ENCODE measurements around the gene HTRA1. TPM values are rescaled to one million over a fixed set of nuclear protein-coding genes. Genes with fewer than 3 reads are reported as not detected.

The HTRA1 gene
- total RNA-seq, 4 donors from 2014 or later, result 71.0 to 113 (median 84.1) TPM

DNA sequence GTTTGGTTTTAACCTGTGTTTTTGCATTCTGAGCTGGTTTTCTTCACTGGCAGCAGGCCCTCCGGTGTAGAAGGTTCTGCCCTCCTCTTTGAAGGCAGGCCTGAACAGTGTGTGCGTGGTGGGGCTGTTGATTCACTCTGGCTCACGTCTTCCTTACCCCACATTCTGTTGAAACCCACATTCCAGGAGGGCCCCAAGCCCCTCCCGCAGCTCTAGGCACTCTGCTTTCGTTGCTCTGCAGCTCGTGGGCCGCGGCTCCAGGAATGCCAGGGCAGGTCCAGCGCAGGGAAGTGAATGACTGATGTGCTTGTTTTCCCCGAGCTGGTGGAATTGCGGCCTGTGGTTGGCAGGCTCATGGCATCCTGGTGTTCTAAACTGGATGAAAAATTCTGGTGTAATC lies 49.0 kb downstream of the HTRA1 start:
- intact Hi-C loops (cut with DNase I; ENCODE audit: low total_unique reads), result no loop called here
- DNase-seq (ENCODE audit: low spot score in 2 of 2), result no peak
- no peak overlapping the region for H3K4me3 ChIP-seq (ENCODE audit: low read depth, poor library complexity, severe bottlenecking)
- 64 to 70% methylated on average over 11 of the region's 11 CpGs for WGBS, 2 donors
- TF ChIP-seq POLR2A (IDR thresholded peaks at IDR 0.05), result no peak
- TF ChIP-seq, protein P1, sequence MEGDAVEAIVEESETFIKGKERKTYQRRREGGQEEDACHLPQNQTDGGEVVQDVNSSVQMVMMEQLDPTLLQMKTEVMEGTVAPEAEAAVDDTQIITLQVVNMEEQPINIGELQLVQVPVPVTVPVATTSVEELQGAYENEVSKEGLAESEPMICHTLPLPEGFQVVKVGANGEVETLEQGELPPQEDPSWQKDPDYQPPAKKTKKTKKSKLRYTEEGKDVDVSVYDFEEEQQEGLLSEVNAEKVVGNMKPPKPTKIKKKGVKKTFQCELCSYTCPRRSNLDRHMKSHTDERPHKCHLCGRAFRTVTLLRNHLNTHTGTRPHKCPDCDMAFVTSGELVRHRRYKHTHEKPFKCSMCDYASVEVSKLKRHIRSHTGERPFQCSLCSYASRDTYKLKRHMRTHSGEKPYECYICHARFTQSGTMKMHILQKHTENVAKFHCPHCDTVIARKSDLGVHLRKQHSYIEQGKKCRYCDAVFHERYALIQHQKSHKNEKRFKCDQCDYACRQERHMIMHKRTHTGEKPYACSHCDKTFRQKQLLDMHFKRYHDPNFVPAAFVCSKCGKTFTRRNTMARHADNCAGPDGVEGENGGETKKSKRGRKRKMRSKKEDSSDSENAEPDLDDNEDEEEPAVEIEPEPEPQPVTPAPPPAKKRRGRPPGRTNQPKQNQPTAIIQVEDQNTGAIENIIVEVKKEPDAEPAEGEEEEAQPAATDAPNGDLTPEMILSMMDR (IDR thresholded peaks at IDR 0.05), result no peak

DNA sequence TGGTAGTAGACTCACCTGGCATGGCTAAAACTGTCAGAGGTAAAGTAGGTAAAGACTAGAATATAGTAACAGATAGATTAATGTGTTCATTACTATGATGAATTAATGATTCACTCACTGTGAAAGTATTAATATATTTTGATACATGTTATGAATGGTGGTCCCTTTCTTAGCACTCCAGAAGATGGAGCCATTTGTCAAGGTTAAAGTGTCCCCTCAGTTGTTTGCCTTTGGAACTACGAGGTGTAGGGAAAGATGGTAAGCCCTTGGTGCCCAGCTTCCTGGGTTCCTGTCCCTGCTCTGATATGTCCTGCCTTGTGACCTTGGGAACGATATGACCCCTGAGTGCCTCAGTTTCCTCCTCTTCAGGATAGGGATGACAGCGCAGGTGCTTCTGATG lies 49.4 kb downstream of the HTRA1 start:
- no peak for TF ChIP-seq POLR2A (IDR thresholded peaks at IDR 0.05)
- TF ChIP-seq, protein P1 (IDR thresholded peaks at IDR 0.05), result no peak
- DNase-seq (ENCODE audit: low spot score in 2 of 2), result no peak
- WGBS, 2 donors, result 92 to 95% methylated on average over 3 of the region's 3 CpGs
- no peak overlapping the region for H3K4me3 ChIP-seq (ENCODE audit: low read depth, poor library complexity, severe bottlenecking)
- intact Hi-C loops (cut with DNase I; ENCODE audit: low total_unique reads), result no loop called here

DNA sequence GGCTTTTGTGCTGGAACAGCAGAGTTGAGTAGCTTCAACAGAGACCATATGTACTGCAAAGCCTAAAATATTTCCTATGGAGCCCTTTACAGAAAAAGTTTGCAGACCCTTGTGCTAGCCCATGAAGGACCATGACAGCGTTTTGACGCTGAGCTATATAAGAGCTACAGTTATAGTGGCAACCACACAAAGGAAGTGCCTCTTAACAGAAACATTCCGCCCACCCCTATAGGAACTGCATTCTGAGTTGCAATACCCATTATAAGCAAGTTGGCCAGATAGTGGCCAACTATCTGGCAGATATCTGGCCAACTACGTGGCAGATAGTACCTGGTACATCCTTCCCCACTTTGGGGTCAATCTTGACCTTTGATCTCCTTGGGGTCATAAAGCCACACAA lies 51.7 kb downstream of the HTRA1 start:
- no peak for DNase-seq (ENCODE audit: low spot score in 2 of 2)
- intact Hi-C loops (cut with DNase I; ENCODE audit: low total_unique reads), result no loop called here
- H3K4me3 ChIP-seq (ENCODE audit: low read depth, poor library complexity, severe bottlenecking), result no peak overlapping the region
- 91 to 98% methylated on average over 4 of the region's 4 CpGs for WGBS, 2 donors
- TF ChIP-seq POLR2A (IDR thresholded peaks at IDR 0.05), result no peak
- TF ChIP-seq, protein P1 (IDR thresholded peaks at IDR 0.05), result no peak

DNA sequence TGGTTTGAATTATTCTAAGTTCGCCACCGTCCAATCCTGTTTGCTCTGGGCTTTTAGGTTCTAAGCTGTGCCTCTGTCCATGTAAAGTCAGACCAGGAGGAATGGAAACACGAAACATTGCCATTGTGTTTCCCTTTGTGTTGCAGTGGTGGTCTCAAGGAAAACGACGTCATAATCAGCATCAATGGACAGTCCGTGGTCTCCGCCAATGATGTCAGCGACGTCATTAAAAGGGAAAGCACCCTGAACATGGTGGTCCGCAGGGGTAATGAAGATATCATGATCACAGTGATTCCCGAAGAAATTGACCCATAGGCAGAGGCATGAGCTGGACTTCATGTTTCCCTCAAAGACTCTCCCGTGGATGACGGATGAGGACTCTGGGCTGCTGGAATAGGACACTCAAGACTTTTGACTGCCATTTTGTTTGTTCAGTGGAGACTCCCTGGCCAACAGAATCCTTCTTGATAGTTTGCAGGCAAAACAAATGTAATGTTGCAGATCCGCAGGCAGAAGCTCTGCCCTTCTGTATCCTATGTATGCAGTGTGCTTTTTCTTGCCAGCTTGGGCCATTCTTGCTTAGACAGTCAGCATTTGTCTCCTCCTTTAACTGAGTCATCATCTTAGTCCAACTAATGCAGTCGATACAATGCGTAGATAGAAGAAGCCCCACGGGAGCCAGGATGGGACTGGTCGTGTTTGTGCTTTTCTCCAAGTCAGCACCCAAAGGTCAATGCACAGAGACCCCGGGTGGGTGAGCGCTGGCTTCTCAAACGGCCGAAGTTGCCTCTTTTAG lies 52.9 kb downstream of the HTRA1 start:
- no peak for DNase-seq (ENCODE audit: low spot score in 2 of 2)
- no peak for TF ChIP-seq POLR2A (IDR thresholded peaks at IDR 0.05)
- TF ChIP-seq, protein P1 (IDR thresholded peaks at IDR 0.05), result no peak
- WGBS, 2 donors, result 89 to 93% methylated on average over 22 of the region's 22 CpGs
- intact Hi-C loops (cut with DNase I; ENCODE audit: low total_unique reads), result no loop called here
- no peak overlapping the region for H3K4me3 ChIP-seq (ENCODE audit: low read depth, poor library complexity, severe bottlenecking)

DNA sequence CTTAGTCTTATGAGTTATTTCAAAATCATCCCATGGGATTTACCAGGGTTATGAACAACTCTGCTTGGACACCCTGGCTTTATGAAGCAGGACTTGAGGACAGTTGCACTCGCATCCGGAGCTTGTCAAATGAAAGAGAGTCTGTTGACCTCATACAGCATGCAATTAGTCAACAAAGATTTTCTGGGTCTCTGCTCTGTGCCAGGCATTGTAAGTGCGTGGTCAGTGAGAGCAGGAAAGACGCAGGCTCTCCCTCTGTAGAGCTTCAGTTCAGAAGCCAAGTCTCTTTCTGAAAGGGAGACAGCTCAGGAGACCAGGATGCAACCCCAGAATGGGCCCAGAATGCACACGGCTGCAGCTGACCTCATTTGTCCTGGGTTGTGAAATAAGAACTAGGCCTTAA lies 53.7 kb downstream of the HTRA1 start:
- 84 to 91% methylated on average over 5 of the region's 5 CpGs for WGBS, 2 donors

More for the DNA sequence above, 53.7 kb downstream of the HTRA1 start:
- no peak overlapping the region for H3K4me3 ChIP-seq (ENCODE audit: low read depth, poor library complexity, severe bottlenecking)
- DNase-seq (ENCODE audit: low spot score in 2 of 2), result no peak
- intact Hi-C loops (cut with DNase I; ENCODE audit: low total_unique reads), result no loop called here
- TF ChIP-seq, protein P1 (IDR thresholded peaks at IDR 0.05), result no peak
- no peak for TF ChIP-seq POLR2A (IDR thresholded peaks at IDR 0.05)

Measured in lower leg skin (tissue), 4 donors.